ENCODE measurements around the gene BUD23. TPM values are rescaled to one million over a fixed set of nuclear protein-coding genes. Genes with fewer than 3 reads are reported as not detected.

BUD23 gene
- total RNA-seq, 1 experiment from 2014 or later = 173 TPM

DNA sequence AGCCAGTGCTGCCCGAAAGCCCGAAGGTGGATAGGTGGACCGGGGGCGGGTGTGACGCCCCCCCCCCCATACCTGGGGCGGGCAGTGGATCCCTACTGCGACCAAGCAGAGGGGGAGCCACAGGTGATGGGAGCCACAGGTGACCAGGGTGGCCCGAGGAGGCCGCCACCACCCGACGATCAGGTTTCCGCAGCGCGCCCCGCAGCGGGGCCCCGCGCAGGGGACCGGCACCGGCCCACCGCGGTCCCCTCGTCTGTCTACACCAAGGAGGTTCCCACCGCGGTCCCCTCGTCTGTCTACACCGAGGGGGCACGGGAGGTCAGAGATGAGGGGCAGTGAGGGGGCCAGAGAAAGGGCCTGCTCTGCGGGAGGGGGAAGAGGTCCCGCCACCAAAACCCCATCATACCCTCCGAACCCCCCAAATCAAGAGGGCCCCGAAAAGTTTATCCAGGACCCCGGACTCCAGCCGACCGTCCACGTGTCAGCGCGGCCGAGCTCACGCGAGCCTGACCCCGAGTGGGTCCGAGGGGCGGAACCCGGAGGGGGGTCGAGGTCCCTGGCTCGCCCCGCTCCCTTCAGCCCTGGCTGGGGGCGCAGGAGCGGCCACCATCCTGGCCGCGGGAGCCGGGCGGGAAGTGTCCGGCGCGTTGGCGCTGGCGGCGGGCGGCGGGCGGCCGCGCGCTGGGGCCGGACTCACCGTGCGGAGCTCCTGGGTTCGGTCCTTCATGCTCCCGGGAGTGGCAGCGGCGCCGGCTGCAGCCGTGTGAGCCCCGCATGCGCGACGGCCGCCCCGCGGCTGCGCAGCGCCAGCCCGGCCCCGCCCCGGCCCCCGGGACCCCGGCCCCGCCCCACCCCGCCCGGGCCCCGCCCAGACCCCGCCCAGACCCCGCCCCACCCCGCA is 35.8 kb downstream of the BUD23 start, which contains the start of gene STX1A:
Gene STX1A, minus strand, starts transcription at position 765 of the 901 bp plus-strand sequence. Its CDS starts 38 bp downstream, at position 727.
- peak; percentile 94 for DNase-seq (ENCODE audit: low read depth)

DNA sequence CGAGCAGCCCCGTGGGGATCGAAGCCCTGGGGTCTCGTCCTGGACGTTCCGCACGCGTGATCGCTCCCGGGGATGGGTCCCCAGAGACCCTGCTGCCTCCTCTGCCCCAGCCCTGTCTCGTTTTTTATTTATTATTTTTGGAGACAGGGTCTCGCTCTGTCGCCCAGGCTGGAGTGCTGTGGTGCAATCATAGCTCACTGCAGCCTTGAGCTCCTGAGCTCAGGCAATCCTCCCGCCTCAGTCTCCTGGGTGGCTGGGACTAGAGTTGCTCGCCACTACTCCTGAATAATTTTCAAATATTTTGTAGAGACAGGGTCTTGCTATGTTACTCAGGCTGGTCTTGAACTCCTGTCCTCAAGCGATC is 36.4 kb downstream of the BUD23 start:
- DNase-seq (ENCODE audit: low read depth) = no peak

DNA sequence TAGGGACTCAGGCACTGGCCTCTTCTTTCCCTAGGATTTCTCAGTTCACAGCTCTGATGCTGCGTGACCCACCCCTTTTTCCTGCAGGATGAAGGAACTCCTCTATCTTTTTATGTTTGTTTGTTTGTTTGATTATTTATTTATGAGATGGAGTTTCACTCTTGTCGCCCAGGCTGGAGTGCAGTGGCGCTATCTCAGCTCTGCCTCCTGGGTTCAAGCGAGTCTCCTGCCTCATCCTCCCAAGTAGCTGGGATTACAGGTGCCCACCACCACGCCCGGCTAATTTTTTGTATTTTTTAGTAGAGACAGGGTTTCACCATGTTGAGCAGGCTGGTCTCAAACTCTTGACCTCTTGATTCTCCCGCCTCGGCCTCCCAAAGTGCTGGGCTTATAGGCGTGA is 37.0 kb downstream of the BUD23 start:
- DNase-seq (ENCODE audit: low read depth) = peak; percentile 5

DNA sequence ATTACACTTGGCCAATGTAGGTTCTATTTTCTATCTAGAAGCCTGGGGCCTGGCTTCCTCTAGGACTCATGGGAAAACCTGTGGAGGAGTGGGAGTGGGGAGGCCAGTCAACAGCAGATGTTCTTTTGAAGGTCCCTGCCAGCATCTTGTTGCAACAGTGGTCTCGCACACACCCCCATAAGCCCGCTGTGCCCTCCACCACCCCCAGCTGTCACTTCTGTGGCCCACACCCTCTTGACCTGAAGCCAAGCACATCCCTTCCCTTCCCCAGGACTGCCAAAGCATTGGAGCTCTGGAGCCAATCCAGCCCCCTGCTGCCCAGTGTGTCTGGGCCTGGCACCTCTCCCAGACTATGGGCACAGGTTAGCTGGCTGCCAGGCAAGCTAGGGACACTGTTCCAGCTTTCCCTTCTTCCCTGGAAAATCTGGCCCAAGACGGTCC is 38.0 kb downstream of the BUD23 start:
- peak; percentile 68 for DNase-seq (ENCODE audit: low read depth)

DNA sequence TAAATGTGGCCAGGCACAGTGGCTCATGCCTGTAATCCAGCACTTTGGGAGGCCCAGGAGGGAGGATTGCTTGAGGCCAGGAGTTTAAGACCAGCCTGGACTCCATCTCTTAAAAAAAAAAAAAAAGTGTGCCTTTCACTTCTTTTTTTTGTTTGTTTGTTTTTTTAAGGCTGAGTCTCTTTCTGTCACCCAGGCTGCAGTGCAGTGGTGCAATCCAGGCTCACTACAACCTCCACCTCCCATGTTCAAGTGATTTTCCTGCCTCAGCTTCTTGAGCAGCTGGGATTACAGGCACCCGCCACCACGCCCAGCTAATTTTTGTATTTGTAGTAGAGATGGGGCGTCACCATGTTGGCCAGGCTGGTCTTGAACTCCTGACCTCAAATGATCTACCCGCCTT is 38.8 kb downstream of the BUD23 start:
- peak; percentile 30 for DNase-seq (ENCODE audit: low read depth)

GRCh38 chr7:73722785-73723184 is 39.4 kb downstream of the BUD23 start:
- DNase-seq (ENCODE audit: low read depth) = no peak

GRCh38 chr7:73723813-73724212 is 40.4 kb downstream of the BUD23 start:
- DNase-seq (ENCODE audit: low read depth) = no peak

GRCh38 chr7:73726083-73726466 is 42.7 kb downstream of the BUD23 start:
- no peak for DNase-seq (ENCODE audit: low read depth)

DNA sequence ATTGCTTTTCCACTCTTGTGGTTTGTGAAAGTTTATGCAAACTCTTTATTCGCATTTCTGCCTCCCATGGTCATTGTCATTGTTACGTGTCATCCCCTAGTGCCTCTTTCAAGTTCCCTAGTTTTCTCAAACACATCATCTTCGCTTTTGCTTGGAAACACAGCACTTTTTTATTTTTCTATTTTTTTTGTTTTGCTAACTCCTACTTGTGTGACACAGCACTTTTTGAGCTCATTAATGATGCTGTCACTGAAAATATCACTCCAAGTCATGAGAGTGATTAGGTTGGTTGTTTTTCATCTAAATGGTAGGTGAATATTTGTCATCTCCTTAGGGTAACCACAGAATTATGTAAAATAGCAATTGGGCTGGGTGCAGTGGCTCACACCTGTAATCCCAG is 44.6 kb downstream of the BUD23 start:
- no peak for DNase-seq (ENCODE audit: low read depth)

GRCh38 chr7:73728551-73728950 is 45.2 kb downstream of the BUD23 start:
- no peak for DNase-seq (ENCODE audit: low read depth)

- no peak for DNase-seq (ENCODE audit: low read depth)
These were observed 47.1 kb downstream of the BUD23 start for GRCh38 chr7:73730485-73730884.

DNA sequence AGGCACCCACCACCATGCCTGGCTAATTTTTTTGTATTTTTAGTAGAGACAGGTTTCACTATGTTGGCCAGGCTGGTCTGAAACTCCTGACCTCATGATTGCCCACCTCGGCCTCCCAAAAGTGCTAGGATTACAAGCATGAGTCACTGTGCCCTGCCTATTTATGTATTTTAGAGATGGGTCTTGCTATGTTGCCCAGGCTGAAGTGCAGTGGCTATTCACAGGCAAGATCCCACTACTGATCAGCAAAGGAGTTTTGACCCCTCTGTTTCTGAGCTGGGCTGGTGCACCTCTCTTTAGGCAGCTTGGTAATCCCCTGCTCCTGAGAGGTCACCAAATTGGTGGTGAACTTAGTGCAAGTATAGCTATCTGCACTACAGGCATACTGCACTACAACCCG is 49.0 kb downstream of the BUD23 start:
- DNase-seq (ENCODE audit: low read depth) = no peak

- peak; percentile 98 for DNase-seq (ENCODE audit: low read depth)
These were observed 51.5 kb downstream of the BUD23 start for GRCh38 chr7:73734619-73735527.

DNA sequence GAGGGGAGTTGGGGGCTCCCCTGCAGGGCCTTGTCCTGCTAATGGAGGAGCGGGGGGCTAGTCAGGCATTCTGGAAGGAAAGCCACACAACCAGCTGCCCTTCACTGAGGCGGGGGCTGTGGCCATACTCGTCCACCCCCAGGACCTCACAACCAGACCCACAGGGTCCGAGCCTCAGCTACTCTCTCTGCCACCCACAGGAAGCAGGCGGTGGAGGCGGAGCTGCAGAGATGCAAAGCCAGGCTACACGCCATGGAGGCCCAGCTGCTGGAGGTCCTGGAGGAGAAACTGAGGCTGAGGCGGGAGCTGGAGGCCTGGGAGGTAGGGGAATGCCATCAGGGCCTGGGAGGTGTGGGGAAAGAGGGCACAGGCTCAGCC is 52.1 kb downstream of the BUD23 start:
- DNase-seq (ENCODE audit: low read depth) = no peak

- no peak for DNase-seq (ENCODE audit: low read depth)
These were observed 53.5 kb downstream of the BUD23 start for GRCh38 chr7:73736885-73737284.

GRCh38 chr7:73737491-73738219 is 54.3 kb downstream of the BUD23 start:
- no peak for DNase-seq (ENCODE audit: low read depth)

DNA sequence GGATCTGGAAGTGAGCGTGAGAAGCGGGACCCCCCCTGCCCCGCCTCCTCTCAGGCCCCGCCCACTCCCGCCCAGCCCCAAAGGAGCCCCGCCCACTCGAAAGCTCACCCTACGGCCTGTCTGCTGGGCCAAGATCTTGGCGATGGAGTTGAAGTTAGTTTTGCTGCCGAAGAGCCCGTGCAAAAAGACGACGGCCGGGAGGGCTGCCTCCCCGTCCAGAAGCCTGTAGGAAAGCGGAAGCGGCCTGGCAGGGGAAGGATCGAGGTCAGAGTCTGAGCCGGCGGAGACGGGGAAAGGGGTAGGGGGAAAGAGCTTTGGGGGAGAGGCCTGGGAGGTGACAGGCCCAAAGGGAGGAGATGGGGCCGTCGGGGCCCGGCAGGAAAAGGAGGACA is 54.8 kb downstream of the BUD23 start:
- peak; percentile 80 for DNase-seq (ENCODE audit: low read depth)

- DNase-seq (ENCODE audit: low read depth) = peak; percentile 99
These were observed 55.4 kb downstream of the BUD23 start, which contains the start of gene ABHD11 for GRCh38 chr7:73738612-73739386. ABHD11 (minus strand) TSS chr7:73738802; CDS start chr7:73738770, 32 bp downstream.

GRCh38 chr7:73739387-73739767 is 56.0 kb downstream of the BUD23 start:
- no peak for DNase-seq (ENCODE audit: low read depth)

DNA sequence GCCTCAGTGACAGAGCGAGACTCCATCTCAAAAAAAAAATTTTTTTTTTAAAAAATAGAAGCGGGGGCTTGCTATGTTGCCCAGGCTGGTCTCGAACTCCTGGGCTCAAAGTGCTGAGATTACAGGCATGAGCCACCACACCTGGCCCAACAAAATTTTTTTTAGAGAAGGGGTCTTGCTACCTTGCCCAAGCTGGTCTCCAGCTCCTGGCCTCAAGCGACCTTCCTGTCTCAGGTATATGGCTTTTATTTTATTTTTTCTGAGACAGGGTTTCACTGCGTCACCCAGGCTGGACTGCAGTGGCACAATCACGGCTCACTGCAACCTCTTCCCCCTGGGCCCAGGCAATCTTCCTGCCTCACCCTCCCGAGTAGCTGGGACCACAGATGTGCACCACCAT is 56.8 kb downstream of the BUD23 start:
- no peak for DNase-seq (ENCODE audit: low read depth)

- no peak for DNase-seq (ENCODE audit: low read depth)
These were observed 57.4 kb downstream of the BUD23 start for GRCh38 chr7:73740771-73741170.
